Measurements from ENCODE around the gene SIRT6.

SIRT6 gene

GRCh38 chr19:4201798-4202197 is 19.4 kb upstream of the SIRT6 start:
- TF ChIP-seq CTCF (IDR thresholded peaks at IDR 0.05; ENCODE audit: low read depth, low read length, missing control alignments), result no peak
- Histone ChIP-seq H3K27ac (no peak overlapping the region), H3K4me3 (ENCODE audit: low read depth, low read length) (no peak overlapping the region), H3K27me3 (replicated peaks) (peaks cover 5% of the 10 kb centered on the region), H3K36me3 (replicated peaks) (no peaks in the 10 kb centered on the region)
- DNase-seq, result no peak
- in situ Hi-C loops (cut with HindIII; ENCODE audit: low pct_ligation_motif_present, low sequenced_read_pairs), result no loop called here

- in situ Hi-C loops (cut with HindIII; ENCODE audit: low pct_ligation_motif_present, low sequenced_read_pairs), result no loop called here
- Histone ChIP-seq H3K27me3 (replicated peaks) (peaks cover 5% of the 10 kb centered on the region), H3K4me3 (ENCODE audit: low read depth, low read length) (no peak overlapping the region), H3K27ac (no peak overlapping the region), H3K36me3 (replicated peaks) (no peaks in the 10 kb centered on the region)
- no peak for TF ChIP-seq CTCF (IDR thresholded peaks at IDR 0.05; ENCODE audit: low read depth, low read length, missing control alignments)
- DNase-seq, result no peak
Observed at GRCh38 chr19:4200940-4201542, 18.7 kb upstream of the SIRT6 start.

- no peak for TF ChIP-seq CTCF (IDR thresholded peaks at IDR 0.05; ENCODE audit: low read depth, low read length, missing control alignments)
- H3K36me3 ChIP-seq (replicated peaks), result no peaks in the 10 kb centered on the region
- H3K27me3 ChIP-seq (replicated peaks), result peaks cover 11% of the 10 kb centered on the region
- in situ Hi-C loops (cut with HindIII; ENCODE audit: low pct_ligation_motif_present, low sequenced_read_pairs), result no loop called here
- no peak overlapping the region for H3K27ac ChIP-seq
- DNase-seq, result no peak
- H3K4me3 ChIP-seq (ENCODE audit: low read depth, low read length), result no peak overlapping the region
Observed at GRCh38 chr19:4199699-4200293, 17.4 kb upstream of the SIRT6 start.

GRCh38 chr19:4198467-4199126 is 16.2 kb upstream of the SIRT6 start:
- no peak for TF ChIP-seq CTCF (IDR thresholded peaks at IDR 0.05; ENCODE audit: low read depth, low read length, missing control alignments)
- in situ Hi-C loops (cut with HindIII; ENCODE audit: low pct_ligation_motif_present, low sequenced_read_pairs), result no loop called here
- H3K27me3 ChIP-seq (replicated peaks), result peaks cover 15% of the 10 kb centered on the region

GRCh38 chr19:4197625-4198466 is 15.5 kb upstream of the SIRT6 start:
- no peak for TF ChIP-seq CTCF (IDR thresholded peaks at IDR 0.05; ENCODE audit: low read depth, low read length, missing control alignments)
- in situ Hi-C loops (cut with HindIII; ENCODE audit: low pct_ligation_motif_present, low sequenced_read_pairs), result no loop called here

More at GRCh38 chr19:4198467-4199126, 16.2 kb upstream of the SIRT6 start:
- Histone ChIP-seq H3K36me3 (replicated peaks) (no peaks in the 10 kb centered on the region), H3K4me3 (ENCODE audit: low read depth, low read length) (no peak overlapping the region), H3K27ac (no peak overlapping the region)
- DNase-seq, result no peak

More at GRCh38 chr19:4197625-4198466, 15.5 kb upstream of the SIRT6 start:
- H3K27ac ChIP-seq, result no peak overlapping the region
- H3K36me3 ChIP-seq (replicated peaks), result no peaks in the 10 kb centered on the region
- H3K4me3 ChIP-seq (ENCODE audit: low read depth, low read length), result no peak overlapping the region
- DNase-seq, result no peak
- H3K27me3 ChIP-seq (replicated peaks), result peaks cover 15% of the 10 kb centered on the region
